Tibial artery (tissue), 4 donors: ENCODE data around the gene SERPINB8.
A peak's percentile ranks its signal among the peaks of the same experiment; 100 is the strongest.
"Not testable (repeated sequence)": the region's sequence is repeated elsewhere in the genome, so short reads cannot be mapped to it uniquely, and the experiment has no call there.

Experiments
- DNase-seq, 2 donors: peaks; one replicate each; pipeline ENCODE4 v3.0.0-alpha.2; 2019
- H3K27ac ChIP-seq, 2 donors: fragments of 200-600 bp; sonication (generic) in 1 of 2; 1 replicate in 1 of 2; 2 replicates in 1 of 2; pipeline ENCODE4 v1.5.1; 2018 to 2019; ENCODE audit warnings: mild to moderate bottlenecking in 1 of 2
- H3K27me3 ChIP-seq, 2 donors: fragments of 200-600 bp; sonication (generic) in 1 of 2; one replicate each; pipeline versions ENCODE4 v1.5.1 to v1.6.0; 2016 to 2019
- H3K36me3 ChIP-seq, 3 donors: fragments of 200-600 bp; sonication (generic) in 2 of 3; one replicate each; pipeline ENCODE4 v1.5.1; 2016 to 2019; ENCODE audit warnings: mild to moderate bottlenecking in 2 of 3
- H3K4me1 ChIP-seq, 4 donors: fragments of 200-600 bp; sonication (generic) in 2 of 4; 1 replicate in 3 of 4; 2 replicates in 1 of 4; pipeline ENCODE4 v1.5.1; 2016 to 2019
- H3K4me3 ChIP-seq, 2 donors: fragments of 200-600 bp; sonication (generic) in 1 of 2; 1 replicate in 1 of 2; 2 replicates in 1 of 2; pipeline ENCODE4 v1.5.1; 2018 to 2019; ENCODE audit warnings: mild to moderate bottlenecking in 2 of 2
- H3K9me3 ChIP-seq, 3 donors: fragments of 200-600 bp; sonication (generic) in 1 of 3; one replicate each; pipeline ENCODE4 v1.5.1; 2016 to 2019
- CTCF ChIP-seq, 2 experiments: fragments of 200-600 bp in 1 of 2; fragments of 450-650 bp in 1 of 2; IDR thresholded peaks; one replicate each; pipeline ENCODE4 v1.5.1; 2017 to 2019; ENCODE audit warnings: antibody characterized with exemption in 2 of 2, mild to moderate bottlenecking in 1 of 2, moderate library complexity in 1 of 2
- intact Hi-C: fragments of 100-400 bp; cut with DNase I; formaldehyde crosslinking; loops from one replicate; pipeline ENCODE4 v1.15.0; 2023; ENCODE audit warnings: low total_unique reads

The SERPINB8 gene

GRCh38 chr18:63969942-63970808, at the start of gene SERPINB8:
SERPINB8 (plus strand) TSS chr18:63970081; CDS start chr18:63978309, 8,228 bp downstream.
- Histone ChIP-seq H3K4me1 (peaks cover 0 to 18% (median 9%) of the 10 kb centered on the region in 4 donors), H3K4me3 (peak within 1 kb of the TSS; percentile 75 to 89), H3K36me3 (no peaks in the 10 kb centered on the region), H3K9me3 (no peaks in the 10 kb centered on the region), H3K27me3 (no peaks in the 10 kb centered on the region), H3K27ac (peak within 1 kb of the TSS; percentile 98 to 99)
- peak; percentile 95 to 98 for DNase-seq
- intact Hi-C loops = loop anchor here (5.0 kb wide), 1 partner anchor 833 kb away; no protein-coding TSS in a partner anchor
- no peak for TF ChIP-seq CTCF (IDR thresholded peaks at IDR 0.05)

GRCh38 chr18:63922049-63922448, 47.8 kb upstream of the SERPINB8 start:
- Histone ChIP-seq H3K9me3 (no peaks in the 10 kb centered on the region), H3K4me3 (no peak overlapping the region), H3K4me1 (no peaks in the 10 kb centered on the region), H3K27ac (no peak overlapping the region), H3K36me3 (no peaks in the 10 kb centered on the region), H3K27me3 (no peaks in the 10 kb centered on the region)
- DNase-seq = no peak
- intact Hi-C loops = no loop called here
- no peak for TF ChIP-seq CTCF (IDR thresholded peaks at IDR 0.05)

GRCh38 chr18:63924551-63924950, 45.3 kb upstream of the SERPINB8 start:
- intact Hi-C loops = no loop called here
- Histone ChIP-seq H3K27ac (no peak overlapping the region), H3K36me3 (no peaks in the 10 kb centered on the region), H3K4me3 (no peak overlapping the region), H3K4me1 (no peaks in the 10 kb centered on the region), H3K9me3 (no peaks in the 10 kb centered on the region), H3K27me3 (no peaks in the 10 kb centered on the region)
- DNase-seq = no peak
- TF ChIP-seq CTCF (IDR thresholded peaks at IDR 0.05) = no peak

- Histone ChIP-seq H3K9me3 (no peaks in the 10 kb centered on the region), H3K36me3 (no peaks in the 10 kb centered on the region), H3K4me3 (no peak overlapping the region), H3K27me3 (no peaks in the 10 kb centered on the region), H3K4me1 (no peaks in the 10 kb centered on the region), H3K27ac (no peak overlapping the region)
- no peak for DNase-seq
- TF ChIP-seq CTCF (IDR thresholded peaks at IDR 0.05) = no peak
- intact Hi-C loops = no loop called here
Measured at GRCh38 chr18:63928331-63928730, 41.5 kb upstream of the SERPINB8 start.

- H3K27ac ChIP-seq, DNase-seq, H3K4me1 ChIP-seq, H3K27me3 ChIP-seq, H3K36me3 ChIP-seq, intact Hi-C loops, H3K9me3 ChIP-seq, H3K4me3 ChIP-seq: not testable (repeated sequence)
Measured at GRCh38 chr18:63929369-63929768, 40.5 kb upstream of the SERPINB8 start.

GRCh38 chr18:63930773-63931354, 39.0 kb upstream of the SERPINB8 start:
- intact Hi-C loops = loop anchor here (10.0 kb wide), 1 partner anchor 406 kb away; no protein-coding TSS in a partner anchor
- no peaks in the 10 kb centered on the region for H3K36me3 ChIP-seq
- peaks cover 0 to 1% (median 0%) of the 10 kb centered on the region in 4 donors for H3K4me1 ChIP-seq
- no peaks in the 10 kb centered on the region for H3K9me3 ChIP-seq
- H3K27ac ChIP-seq = no peak overlapping the region
- H3K27me3 ChIP-seq = no peaks in the 10 kb centered on the region
- DNase-seq = no peak
- no peak overlapping the region for H3K4me3 ChIP-seq
- no peak for TF ChIP-seq CTCF (IDR thresholded peaks at IDR 0.05)
